K562 (cell line): ENCODE results near the gene ZBTB46. TPM values are rescaled to one million over a fixed set of nuclear protein-coding genes. Genes with fewer than 3 reads are reported as not detected.
"Not testable (repeated sequence)": the region's sequence is repeated elsewhere in the genome, so short reads cannot be mapped to it uniquely, and the experiment has no call there.

ENCODE experiments used
- ATAC-seq: fragments of 200-7000 bp; cut with Tn5 transposase; 3 replicates; pipeline ENCODE4 v1.9.1; 2020; ENCODE audit warnings: moderate library complexity
- BruUV-seq: library from RNA; stranded (reverse); fragments of 400-500 nt; replicated peaks from 2 replicates; lab custom pipeline; 2021; lab: Mats Ljungman, UMichigan
- CTCF ChIA-PET: fragments of 300-600 bp; formaldehyde crosslinking; extraction: SDS; loops from one replicate; lab custom pipeline; 2021; ENCODE audit warnings: low intra/inter-chr PET ratio; lab: Yijun Ruan, JAX
- POLR2A ChIA-PET: fragments of 300-600, 350-650 bp; sonication (Branson Sonifier 250); formaldehyde crosslinking; extraction: SDS; loops from one replicate; lab custom pipeline; 2021; ENCODE audit warnings: antibody characterized with exemption, inconsistent platforms; lab: Yijun Ruan, JAX
- DNase-seq, 4 experiments: peaks; one replicate each; pipeline versions ENCODE4 v3.0.0 to v3.0.0-alpha.2; 2011 to 2018; ENCODE audit warnings: low spot score in 3 of 4, mixed read lengths in 3 of 4; ENCODE audit errors: extremely low read depth in 1 of 4
- FAIRE-seq: peaks from 2 replicates; lab custom pipeline; 2011; peaks lifted over from hg19 to GRCh38; lab: Jason Lieb, UNC
- H2AFZ ChIP-seq: 2 replicates; pipeline ENCODE4 v1.6.0; 2011; ENCODE audit warnings: low read depth, low read length, control low read depth, inconsistent platforms
- H3K27ac ChIP-seq: fragments of 200-600 bp; 3 replicates; pipeline ENCODE4 v1.8.0; 2011; ENCODE audit warnings: low read depth, mild to moderate bottlenecking, control low read depth, inconsistent platforms, low read length, moderate library complexity, mixed read lengths; ENCODE audit errors: extremely low read depth
- H3K27me3 ChIP-seq, 2 experiments: fragments of 300-600 bp in 1 of 2; 2 replicates in 1 of 2; 3 replicates in 1 of 2; pipeline versions ENCODE4 v1.6.0 to v1.8.0; 2011; ENCODE audit warnings: inconsistent platforms in 2 of 2, low read length in 2 of 2, mild to moderate bottlenecking in 1 of 2, mixed read lengths in 1 of 2, moderate library complexity in 1 of 2; ENCODE audit not compliant: control insufficient read depth in 2 of 2, insufficient read depth in 2 of 2
- H3K36me3 ChIP-seq: fragments of 300-600 bp; 3 replicates; pipeline ENCODE4 v1.8.0; 2011; ENCODE audit warnings: mild to moderate bottlenecking, low read length, inconsistent platforms; ENCODE audit not compliant: control insufficient read depth, insufficient read depth
- H3K4me1 ChIP-seq, 2 experiments: fragments of 200-600 bp in 1 of 2; replicated peaks in 1 of 2; 2 replicates in 1 of 2; 3 replicates in 1 of 2; pipeline versions ENCODE4 v1.5.1 to v1.8.0; 2011; ENCODE audit warnings: inconsistent platforms in 2 of 2, low read length in 2 of 2, mild to moderate bottlenecking in 1 of 2, mixed read lengths in 1 of 2, moderate library complexity in 1 of 2; ENCODE audit not compliant: control insufficient read depth in 2 of 2, insufficient read depth in 2 of 2
- H3K4me2 ChIP-seq: 2 replicates; pipeline ENCODE4 v1.6.1; 2011; ENCODE audit warnings: low read length, control low read depth, inconsistent platforms, mixed read lengths; ENCODE audit not compliant: insufficient read depth
- H3K4me3 ChIP-seq: fragments of 200-600 bp; sonication (generic), shearing (Covaris generic); 2 replicates; pipeline ENCODE4 v1.5.1; 2016; ENCODE audit warnings: control low read depth, inconsistent platforms
- H3K79me2 ChIP-seq: fragments of 200-600 bp; 3 replicates; pipeline ENCODE4 v1.8.0; 2011; ENCODE audit warnings: low read length, inconsistent platforms; ENCODE audit not compliant: control insufficient read depth, insufficient read depth
- H3K9ac ChIP-seq, 2 experiments: 2 replicates each; pipeline versions ENCODE4 v1.6.0 to v1.6.1; 2011; ENCODE audit warnings: low read depth in 2 of 2, low read length in 2 of 2, control low read depth in 1 of 2, inconsistent platforms in 1 of 2, mild to moderate bottlenecking in 1 of 2, mixed read lengths in 1 of 2; ENCODE audit not compliant: insufficient read depth in 1 of 2
- H3K9me1 ChIP-seq: one replicate; pipeline ENCODE4 v1.6.0; 2011; ENCODE audit warnings: inconsistent platforms, mild to moderate bottlenecking, low read length, moderate library complexity; ENCODE audit not compliant: control insufficient read depth, insufficient read depth
- H3K9me3 ChIP-seq: replicated peaks from 2 replicates; pipeline ENCODE4 v1.5.1; 2011; ENCODE audit warnings: low read depth, low read length, inconsistent platforms; ENCODE audit not compliant: control insufficient read depth, insufficient read depth
- H4K20me1 ChIP-seq: replicated peaks from 2 replicates; pipeline ENCODE4 v1.6.1; 2011; ENCODE audit warnings: low read length, inconsistent platforms, mixed read lengths; ENCODE audit not compliant: control insufficient read depth, insufficient read depth
- EGR1 ChIP-seq: fragments of 450-650 bp; conservative IDR thresholded peaks from 2 replicates; pipeline ENCODE4 v1.6.1; 2017; ENCODE audit warnings: mild to moderate bottlenecking
- GTF2F1 ChIP-seq: IDR thresholded peaks from 2 replicates; pipeline ENCODE4 v1.6.1; 2011; ENCODE audit warnings: low read depth, low read length, improper control_type of control experiment
- KAT8 ChIP-seq: fragments of 450-650 bp; IDR thresholded peaks from 2 replicates; pipeline ENCODE4 v1.6.1; 2016; ENCODE audit warnings: low read depth, mild to moderate bottlenecking
- MBD1 ChIP-seq: fragments of 250-450 bp; sonication (Bioruptor Pico); IDR thresholded peaks from 2 replicates; pipeline ENCODE4 v1.8.0; 2022; ENCODE audit warnings: inconsistent platforms
- PHF8 ChIP-seq: fragments of 200-600 bp; sonication (generic); IDR thresholded peaks from 2 replicates; pipeline ENCODE4 v1.6.1; 2012; ENCODE audit warnings: mixed run types, mild to moderate bottlenecking, inconsistent platforms, low read length, moderate library complexity, borderline replicate concordance
- PRDM10 ChIP-seq: fragments of 450-650 bp; IDR thresholded peaks from 2 replicates; pipeline ENCODE4 v1.6.1; 2018; ENCODE audit not compliant: partially characterized antibody
- SPI1 ChIP-seq: IDR thresholded peaks from 2 replicates; pipeline ENCODE4 v1.6.1; 2011; ENCODE audit warnings: low read depth, low read length, control low read depth, borderline replicate concordance
- ZNF668 ChIP-seq: fragments of 250-450 bp; sonication (Bioruptor Pico); IDR thresholded peaks from 2 replicates; pipeline ENCODE4 v1.8.0; 2022; ENCODE audit warnings: mild to moderate bottlenecking, inconsistent platforms
- WGBS: fragments of 100-300 bp; shearing (Covaris generic); methylation state at CpG from one replicate; pipeline ENCODE4 v1.1.6; 2016; ENCODE audit warnings: low coverage, mixed read lengths; ENCODE audit not compliant: insufficient coverage; ENCODE audit errors: missing lambda C conversion rate; 5-methylcytosine and 5-hydroxymethylcytosine counted together
- in situ Hi-C: fragments of 300-500 bp; cut with MboI; formaldehyde crosslinking; loops from 4 replicates; pipeline ENCODE4 v1.15.0; 2018; ENCODE audit warnings: inconsistent platforms, mixed read lengths
- intact Hi-C: fragments of 100-400 bp; cut with micrococcal nuclease; formaldehyde crosslinking; loops from 2 replicates; pipeline ENCODE4 v1.14.2; 2022
- polyA plus RNA-seq, 8 experiments: library from polyadenylated mRNA; depleted of rRNA in 4 of 8; stranded (reverse) in 5 of 8; unstranded in 3 of 8; fragments of >200 nt; fragmentation: Nextera tagmentation in 2 of 8; fragmentation: Illumina TruSeq in 1 of 8; extraction: Ambion mirVana in 2 of 8; extraction: Trizol in 1 of 8; gene quantifications; 2 replicates each; pipeline versions ENCODE4 v1.2.1 to v1.2.3, GENCODE V29; 2011 to 2014; ENCODE audit warnings: inconsistent platforms in 1 of 8, missing spikeins in 1 of 8
- total RNA-seq, 7 experiments: library from RNA; depleted of rRNA in 6 of 7; stranded (reverse); fragments of >200 nt in 6 of 7; fragmentation: Illumina TruSeq in 2 of 7; extraction: Trizol in 2 of 7; gene quantifications; 2 replicates each; pipeline versions ENCODE4 v1.2.1 to v1.2.3, GENCODE V29; 2011 to 2021; ENCODE audit warnings: low replicate concordance in 1 of 7

The ZBTB46 gene
- total and polyA plus RNA-seq, 9 of the 15 experiments (the other 6 are each of a cell fraction or from before 2014, with no cell fraction given), result 0.29 to 4.1 (median 1.1) TPM

DNA sequence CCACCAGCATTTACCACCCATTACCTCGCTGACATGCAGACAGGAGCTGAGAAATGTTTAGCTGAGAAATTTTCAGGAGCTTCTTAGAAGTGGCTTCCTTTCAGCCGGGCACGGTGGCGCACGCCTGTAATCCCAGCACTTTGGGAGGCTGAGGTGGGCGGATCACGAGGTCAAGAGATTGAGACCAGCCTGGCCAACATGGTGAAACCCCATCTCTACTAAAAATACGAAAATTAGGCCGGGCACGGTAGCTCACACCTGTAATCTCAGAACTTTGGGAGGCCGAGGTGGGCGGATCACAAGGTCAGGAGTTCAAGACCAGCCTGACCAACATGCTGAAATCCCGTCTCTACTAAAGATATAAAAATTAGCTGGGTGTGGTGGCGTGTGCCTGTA is 20.5 kb upstream of the ZBTB46 start:
- peaks cover 19 to 63% of the 10 kb centered on the region in 2 experiments for H3K4me1 ChIP-seq
- H3K9ac ChIP-seq, in situ Hi-C loops, H3K4me2 ChIP-seq, H3K27me3 ChIP-seq, intact Hi-C loops, BruUV-seq, H3K9me1 ChIP-seq, H3K36me3 ChIP-seq, H4K20me1 ChIP-seq, CTCF ChIA-PET, H3K9me3 ChIP-seq, FAIRE-seq, DNase-seq, H3K4me3 ChIP-seq, ATAC-seq, H3K79me2 ChIP-seq, H3K27ac ChIP-seq, H2AFZ ChIP-seq: not testable (repeated sequence)
- 49% methylated on average over 14 of the region's 14 CpGs for WGBS
- POLR2A ChIA-PET, result interaction anchor here (1.9 kb wide), 1 partner anchor 11 kb away, joined by 4 read pairs; no protein-coding TSS in a partner anchor
- peak; percentile 61 for TF ChIP-seq EGR1

GRCh38 chr20:63850689-63851547 is 19.9 kb upstream of the ZBTB46 start:
- Histone ChIP-seq H3K4me1 (peaks cover 24 to 63% of the 10 kb centered on the region in 2 experiments), H3K9ac (no peak overlapping the region), H3K4me2 (no peak overlapping the region), H3K36me3 (no peaks in the 10 kb centered on the region), H2AFZ (no peak overlapping the region), H3K27ac (no peak overlapping the region), H3K27me3 (no peaks in the 10 kb centered on the region), H3K9me3 (no peaks in the 10 kb centered on the region), H3K79me2 (no peaks in the 10 kb centered on the region; the same call in 2 of the 3 replicates), H3K9me1 (peaks cover 2% of the 10 kb centered on the region), H4K20me1 (no peaks in the 10 kb centered on the region), H3K4me3 (no peak overlapping the region)
- FAIRE-seq (no peak), DNase-seq (no peak), ATAC-seq (no peak)
- ChIA-PET CTCF (no interaction called here), POLR2A (interaction anchor here (0.6 to 1.9 kb wide), 2 partner anchors 12 to 84 kb away, joined by 3 to 4 read pairs; no protein-coding TSS in a partner anchor)
- WGBS, result 57% methylated on average over 27 of the region's 27 CpGs
- in situ Hi-C loops, result no loop called here
- intact Hi-C loops, result no loop called here
- BruUV-seq, result no TSS peak
- TF ChIP-seq PHF8 (no peak), ZNF668 (CRISPR knock-in tag) (no peak), PRDM10 (peak; percentile 36), KAT8 (no peak), GTF2F1 (no peak), SPI1 (0 out of 2 replicates have a peak, but pooled peaks have one; percentile 2), MBD1 (CRISPR knock-in tag) (no peak), EGR1 (0 out of 2 replicates have a peak, but pooled peaks have one; percentile 5)
